Effector CD8-positive, alpha-beta T cell (primary cell): Measurements from ENCODE around the gene TMEM187.

Experiments used
- DNase-seq: peaks from one replicate; lab custom pipeline; 2025; lab: John Stamatoyannopoulos, UW

Gene TMEM187

GRCh38 chrX:153999359-154000037 is 26.9 kb downstream of the TMEM187 start:
- no peak for DNase-seq

DNA sequence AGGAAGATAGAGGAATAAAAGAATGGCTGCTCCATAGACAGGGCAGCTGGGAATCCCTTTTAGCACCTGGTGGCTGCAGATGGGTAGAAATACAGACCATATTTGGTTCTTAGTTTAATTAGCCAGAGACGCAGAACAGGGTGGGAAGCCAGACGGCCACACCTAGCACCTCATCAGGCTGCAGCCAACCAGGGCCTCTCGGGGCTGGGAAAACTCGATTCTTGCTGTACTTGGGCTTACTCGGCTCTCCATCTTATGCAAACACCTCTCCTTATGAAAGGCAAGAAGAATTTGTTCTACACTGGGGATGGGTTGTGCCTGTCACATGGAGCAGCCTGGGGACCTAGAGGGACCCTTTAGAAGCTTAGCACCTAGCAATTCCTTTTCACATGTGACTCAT is 27.5 kb downstream of the TMEM187 start:
- no peak for DNase-seq

DNA sequence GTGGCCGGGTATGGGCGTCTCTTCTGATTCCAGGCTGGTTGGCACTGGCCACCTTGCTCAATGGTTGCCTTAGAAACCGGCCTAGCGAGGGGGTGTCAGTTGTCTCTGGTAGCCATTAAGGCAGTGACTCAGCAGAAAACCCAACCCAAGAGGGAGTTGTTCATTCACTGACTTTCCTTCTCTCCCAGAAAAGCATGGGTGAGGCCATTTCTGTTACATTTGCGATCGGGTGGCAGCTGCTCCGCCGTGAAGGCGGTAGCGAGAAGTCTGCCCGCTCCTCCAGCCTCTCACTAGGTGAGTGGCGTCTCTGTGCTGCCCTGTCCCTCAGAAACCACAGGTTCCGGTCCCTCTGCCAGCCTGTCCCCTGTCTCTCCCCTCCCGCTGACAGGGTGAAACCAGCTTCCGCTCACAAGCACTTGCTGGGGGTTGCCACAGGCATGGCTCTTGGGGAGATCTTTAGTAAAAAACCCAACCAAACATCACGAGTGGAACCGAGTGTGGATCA is 29.7 kb downstream of the TMEM187 start:
- DNase-seq, result no peak

GRCh38 chrX:154004315-154004714 is 31.8 kb downstream of the TMEM187 start:
- no peak for DNase-seq

DNA sequence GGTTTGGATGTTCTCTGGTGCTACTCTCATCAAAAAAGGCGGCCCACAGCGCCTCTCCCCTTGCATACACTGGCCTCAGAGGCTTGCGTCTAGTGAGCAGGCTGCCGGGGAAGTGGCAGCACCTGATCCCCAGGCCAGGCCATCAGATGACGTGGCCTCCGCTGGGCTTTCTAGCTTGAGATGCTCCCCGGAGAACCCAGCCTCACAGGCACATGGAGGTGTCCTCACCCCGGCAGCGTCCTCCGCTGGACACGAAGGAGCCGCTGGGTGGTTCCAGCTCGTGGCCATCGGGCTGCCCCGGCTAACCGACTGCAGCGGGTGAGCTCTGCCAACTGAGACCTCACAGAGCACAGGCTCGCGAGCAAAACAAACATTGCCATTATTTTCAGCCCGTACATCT is 34.4 kb downstream of the TMEM187 start:
- DNase-seq, result no peak

- no peak for DNase-seq
Measured at GRCh38 chrX:154008521-154008920, 36.0 kb downstream of the TMEM187 start.

DNA sequence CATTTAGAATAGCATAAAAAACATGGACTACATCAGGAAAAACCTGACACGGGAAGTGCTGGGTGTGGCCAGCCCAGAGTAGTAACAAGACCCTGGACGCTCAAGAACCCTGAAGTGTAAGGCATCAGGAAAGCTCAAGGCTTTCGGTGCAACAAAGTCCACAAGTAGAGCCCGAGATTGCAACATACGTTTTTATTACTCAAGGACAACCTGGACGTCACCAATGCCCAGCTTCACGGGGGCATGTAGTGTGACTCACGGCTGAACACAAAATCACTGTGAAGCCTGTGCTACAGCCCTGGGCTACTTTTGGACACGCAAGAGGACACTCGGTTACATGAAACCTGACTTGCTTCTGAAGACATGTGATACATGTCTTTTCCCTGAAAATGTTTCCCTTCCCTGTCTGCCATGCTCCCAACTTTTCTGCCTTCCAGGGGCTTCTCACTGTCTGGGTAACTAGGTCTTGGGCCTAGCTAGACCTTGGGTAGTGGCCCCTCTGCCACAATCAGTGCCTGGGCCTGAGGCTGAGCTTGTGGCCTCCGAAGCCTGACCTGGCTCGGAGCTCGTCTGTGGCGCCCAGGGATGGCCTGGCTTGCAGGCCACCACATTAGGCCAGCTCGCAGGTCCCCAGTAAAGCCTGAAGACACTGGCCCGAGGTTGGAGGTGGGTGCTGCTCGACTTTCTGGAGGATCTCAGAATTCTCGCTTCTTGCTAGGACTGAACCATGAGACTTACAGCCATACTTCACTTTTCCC is 38.0 kb downstream of the TMEM187 start:
- no peak for DNase-seq

DNA sequence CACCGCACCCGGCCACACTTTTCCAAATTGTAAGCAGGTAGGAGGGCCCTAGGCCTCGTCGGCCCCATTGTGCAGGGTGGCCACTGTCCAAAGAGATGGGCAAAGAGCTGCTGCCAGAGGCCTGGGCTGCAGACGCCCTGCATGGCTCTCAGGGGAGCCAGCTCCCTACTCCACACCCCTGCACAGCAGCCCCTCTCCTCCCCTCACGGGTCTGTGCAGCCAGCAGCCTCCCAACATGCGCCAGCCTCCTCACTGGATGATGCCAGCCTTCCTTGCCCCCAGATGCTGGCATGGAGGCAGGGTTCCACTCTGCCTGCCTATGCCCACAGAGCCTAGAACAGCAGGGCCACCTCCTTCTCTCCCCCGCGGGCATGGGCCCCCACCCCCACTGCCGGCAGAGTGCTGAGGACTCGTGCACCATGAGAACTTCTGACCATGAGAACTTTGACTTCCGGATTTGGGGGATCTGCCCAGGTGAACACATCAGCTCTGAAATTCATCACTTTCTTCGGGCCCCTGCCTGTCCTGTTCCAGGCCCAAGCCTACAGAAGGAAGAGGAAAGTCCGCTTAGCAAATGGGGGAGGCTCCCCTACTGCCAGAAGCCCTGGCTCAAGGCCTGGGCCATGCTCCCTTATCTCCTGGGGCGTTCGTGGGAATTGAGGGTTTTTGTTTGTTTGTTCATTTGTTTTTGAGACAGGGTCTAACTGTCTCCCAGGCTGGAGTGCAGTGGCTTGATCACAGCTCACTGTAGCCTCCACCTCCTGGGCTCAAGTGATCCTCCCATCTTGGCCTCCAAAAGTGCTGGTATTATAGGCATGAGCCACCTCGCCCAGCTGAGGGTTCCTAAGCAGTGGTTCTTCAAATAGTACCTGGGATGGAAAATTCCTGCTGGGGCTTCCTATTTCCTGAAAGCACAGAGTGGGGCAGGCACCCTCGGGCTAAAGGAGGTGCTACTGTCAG is 39.1 kb downstream of the TMEM187 start:
- DNase-seq, result no peak

DNA sequence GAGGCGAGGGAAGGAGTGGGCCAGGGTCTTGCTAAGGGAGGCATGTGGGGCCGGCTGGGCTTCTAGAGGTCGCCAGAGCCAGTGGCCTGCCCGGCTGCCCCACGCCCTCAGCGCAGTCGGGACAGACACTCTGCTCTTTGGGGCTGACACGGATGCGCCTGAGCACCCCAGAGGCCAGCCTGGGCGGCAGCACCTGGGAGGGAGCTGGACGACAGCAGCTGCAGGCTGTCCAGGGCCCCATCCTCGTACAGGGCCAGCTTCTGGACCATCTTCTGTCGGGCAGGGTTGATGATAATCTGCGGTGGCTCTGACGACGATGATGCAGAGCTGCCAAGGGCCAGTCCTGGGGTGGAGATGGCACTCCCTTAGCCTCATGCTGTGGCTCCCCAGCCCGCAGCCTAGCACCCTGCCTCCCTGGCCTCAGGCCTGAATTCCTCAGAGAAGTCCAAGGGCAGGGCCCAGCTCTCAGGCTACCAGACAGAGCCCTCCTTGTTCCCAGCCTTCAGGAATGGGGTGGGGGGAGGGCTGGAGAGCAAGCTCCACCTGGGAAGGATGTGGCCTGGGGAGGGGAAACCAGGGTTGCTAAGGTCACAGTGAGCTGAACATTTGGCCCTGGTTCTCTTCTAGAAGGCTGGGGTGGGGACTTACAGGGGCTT is 39.9 kb downstream of the TMEM187 start:
- no peak for DNase-seq

GRCh38 chrX:154013001-154013421 is 40.5 kb downstream of the TMEM187 start:
- DNase-seq, result no peak

DNA sequence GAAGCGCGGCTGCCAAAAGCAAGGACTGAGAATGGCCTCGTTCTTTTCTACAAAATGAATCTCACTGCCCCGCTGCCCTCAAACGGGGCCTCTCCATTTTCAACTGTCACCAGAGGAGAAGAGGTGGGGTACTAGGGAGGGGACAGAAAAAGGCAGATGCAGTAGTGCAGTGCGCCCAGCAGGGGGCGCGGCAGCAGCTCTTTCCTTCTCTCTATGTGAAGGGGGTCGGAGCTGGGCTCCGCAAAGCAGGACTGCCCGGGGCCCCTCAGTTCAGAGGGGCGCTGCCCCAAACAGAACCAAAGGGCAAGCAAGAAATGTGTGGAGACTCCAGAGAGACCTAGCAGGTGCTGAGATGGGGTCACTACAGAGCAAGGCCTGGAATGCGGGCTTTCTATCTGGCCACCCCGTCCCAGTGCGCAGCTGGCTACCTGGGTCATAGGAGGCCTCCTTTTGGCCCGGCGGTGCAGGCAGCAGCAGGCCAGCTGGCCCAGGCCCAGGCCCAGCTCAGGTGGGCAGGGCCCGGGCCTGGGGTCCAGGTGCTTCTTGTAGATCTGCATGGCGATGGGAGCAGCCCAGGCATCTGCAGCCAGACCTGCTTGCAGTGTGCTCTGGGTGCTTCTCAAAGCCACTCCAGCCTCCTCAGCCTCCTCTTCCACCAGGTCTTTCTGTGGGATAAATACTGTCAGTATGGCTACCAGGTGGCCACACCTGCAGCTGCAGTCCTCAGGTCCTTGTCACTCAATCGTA is 41.2 kb downstream of the TMEM187 start:
- DNase-seq, result peak; percentile 30

DNA sequence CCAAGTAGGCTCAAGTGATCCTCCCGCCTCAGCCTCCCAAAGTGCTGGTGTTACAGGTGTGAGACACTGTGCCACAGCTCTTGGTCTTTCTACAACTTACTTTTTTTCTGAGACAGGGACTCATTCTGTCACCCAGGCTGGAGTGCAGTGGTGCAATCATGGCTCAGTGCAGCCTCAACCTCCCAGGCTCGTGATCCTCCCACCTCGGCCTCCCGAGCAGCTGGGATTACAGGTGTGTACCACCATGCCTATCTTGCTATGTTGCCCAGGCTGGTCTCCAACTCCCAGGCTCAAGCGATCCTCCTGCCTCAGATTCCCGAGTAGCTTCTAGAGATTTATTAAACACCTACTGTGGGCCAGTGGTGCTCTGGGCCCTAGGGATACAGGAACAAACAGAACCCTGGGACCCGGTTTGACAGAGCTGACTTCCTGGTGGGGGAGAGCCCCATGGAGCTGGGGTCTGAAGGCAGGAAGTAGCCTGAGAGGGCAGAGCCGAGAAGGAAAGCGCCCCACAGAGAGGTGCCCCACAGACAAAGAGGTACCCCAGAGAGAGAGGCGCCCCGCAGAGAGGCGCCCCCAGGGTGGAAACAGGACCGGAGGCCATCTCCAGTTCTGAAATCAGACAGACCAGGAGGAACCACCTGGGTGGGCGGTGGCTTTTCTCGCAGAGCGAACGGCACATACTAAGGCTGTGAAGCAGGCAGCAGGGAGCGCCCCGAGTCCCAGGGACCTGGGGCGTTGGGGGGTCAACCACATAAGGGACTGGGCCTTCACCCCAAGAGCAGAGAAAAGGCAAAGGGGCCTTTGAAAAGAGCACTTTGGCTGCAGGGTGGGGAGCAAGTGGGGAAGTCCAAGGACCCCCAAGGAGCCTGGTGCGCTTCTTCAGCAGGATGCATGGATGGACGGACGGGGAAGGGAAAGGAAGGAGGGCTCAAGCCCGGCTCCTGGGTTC is 42.2 kb downstream of the TMEM187 start:
- no peak for DNase-seq

DNA sequence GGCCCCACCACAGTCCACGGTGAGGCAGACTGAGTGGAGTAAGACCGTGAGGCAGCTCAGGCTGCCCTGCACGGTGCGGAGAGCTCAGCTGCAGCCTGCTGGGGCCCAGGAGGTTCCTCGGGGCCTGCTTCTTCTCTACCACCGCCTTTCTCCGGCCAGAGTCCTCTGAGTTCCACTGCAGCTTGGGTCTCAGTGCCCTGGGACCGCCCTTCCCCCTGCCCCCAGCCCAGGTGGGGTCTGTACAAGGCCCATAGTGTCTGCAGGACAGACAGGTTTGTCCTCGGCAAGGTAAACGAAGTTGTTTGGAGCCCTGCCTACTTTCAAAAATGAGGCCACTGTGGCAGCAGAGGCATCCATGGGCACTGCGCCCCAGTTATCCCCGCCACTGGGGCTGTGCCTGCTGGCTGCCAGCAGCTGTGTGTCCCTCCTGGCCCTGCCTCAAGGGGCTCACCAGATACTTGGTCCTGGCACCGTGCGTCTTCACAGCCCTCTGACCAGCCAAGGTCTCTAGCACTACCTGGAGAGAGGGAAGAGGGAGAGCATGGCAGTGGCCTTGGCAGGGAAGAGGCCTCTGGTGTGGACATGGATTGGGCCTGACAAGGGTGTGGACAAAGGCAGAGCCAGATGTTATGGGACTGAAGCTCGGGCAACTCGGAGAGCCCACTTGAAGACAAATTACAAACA is 43.2 kb downstream of the TMEM187 start:
- no peak for DNase-seq

- DNase-seq, result no peak
Measured at GRCh38 chrX:154016366-154017076, 44.0 kb downstream of the TMEM187 start.

GRCh38 chrX:154017766-154018517 is 45.4 kb downstream of the TMEM187 start:
- no peak for DNase-seq

DNA sequence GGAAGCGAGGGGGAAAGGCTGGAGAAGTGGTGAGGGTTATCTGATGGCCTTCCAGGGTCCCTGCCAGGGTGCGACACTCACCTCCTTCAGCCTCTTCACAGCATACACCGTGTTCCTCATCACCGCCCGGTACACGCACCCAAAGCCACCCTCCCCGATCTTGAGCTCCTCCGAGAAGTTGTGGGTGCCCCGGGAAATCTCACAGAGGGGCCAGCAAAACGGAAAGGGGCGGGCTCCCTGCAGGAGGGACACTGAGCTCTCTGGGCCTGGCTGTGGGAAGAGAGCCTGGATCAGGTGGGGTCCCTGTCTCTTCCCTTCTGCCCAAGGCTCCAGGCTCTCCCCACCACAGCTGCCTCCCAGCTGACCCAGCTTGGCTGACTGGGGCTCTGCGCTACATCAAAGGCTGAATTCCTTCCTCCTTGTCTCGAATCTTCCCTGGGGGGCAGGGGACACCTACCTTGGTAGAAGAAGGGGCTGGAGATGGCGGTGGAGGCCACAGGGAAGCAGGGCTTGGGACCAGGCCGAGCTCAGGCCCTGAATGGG is 46.0 kb downstream of the TMEM187 start:
- no peak for DNase-seq

DNA sequence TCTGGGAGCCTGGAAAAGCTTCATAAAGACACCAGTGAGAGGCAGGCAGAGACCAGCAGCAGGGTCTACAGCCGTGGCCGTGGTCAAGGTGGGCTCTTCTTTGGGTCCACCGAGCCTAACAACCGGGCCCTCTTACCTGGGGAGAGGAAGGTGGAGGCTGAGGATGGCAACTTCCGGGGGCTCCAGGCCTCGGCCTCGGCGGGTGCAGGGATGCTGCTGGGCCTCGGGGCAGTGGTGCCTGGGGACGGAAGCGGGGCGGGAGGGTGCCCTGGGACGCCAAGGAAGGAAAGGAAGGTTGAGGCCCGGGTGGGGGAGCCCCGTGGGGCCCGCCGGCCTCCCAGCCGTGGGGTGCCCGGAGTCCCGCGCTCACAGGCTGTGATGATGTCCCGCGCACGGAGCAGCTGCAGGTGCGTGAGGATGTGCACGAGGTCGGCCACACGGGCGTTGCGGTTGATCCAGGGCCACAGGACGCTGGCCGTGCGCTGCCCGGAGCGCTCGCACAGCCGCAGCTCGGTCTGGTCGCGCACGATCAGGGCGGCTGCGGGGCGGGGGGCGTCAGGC is 46.6 kb downstream of the TMEM187 start:
- no peak for DNase-seq
